ENCODE data around the gene PRKACB. TPM values are rescaled to one million over a fixed set of nuclear protein-coding genes. Genes with fewer than 3 reads are reported as not detected.

PRKACB gene
- polyA plus RNA-seq, 1 donor (not counting 4 experiments of a cell fraction or from before 2014, with no cell fraction given): 15.3 TPM

DNA sequence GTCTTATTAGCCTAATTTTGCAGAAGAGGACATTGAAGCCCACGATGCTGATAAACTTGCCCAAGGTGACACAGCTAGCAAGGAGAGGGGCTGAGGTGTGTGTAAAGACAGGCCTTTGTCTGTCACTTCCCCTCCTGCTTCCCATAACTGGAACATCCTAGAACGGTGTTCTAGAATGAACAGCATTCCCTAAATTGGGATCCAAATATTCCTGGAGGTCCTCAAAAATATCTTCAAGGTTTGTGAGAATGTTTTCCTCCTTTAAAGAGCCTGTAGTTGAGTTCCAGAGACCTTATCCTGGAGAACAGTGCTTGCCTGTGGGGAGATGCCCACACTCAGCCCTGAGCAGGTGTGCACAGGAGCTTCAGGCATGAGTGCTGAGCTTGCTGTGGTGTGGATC, 115.9 kb downstream of the PRKACB start:
- no peak overlapping the region for H3K4me2 ChIP-seq (ENCODE audit: control insufficient read depth, extremely low read depth, insufficient read depth, low read depth, low read length)
- no peaks in the 10 kb centered on the region for H3K79me2 ChIP-seq (ENCODE audit: control insufficient read depth, insufficient read depth, low read length)
- dilution Hi-C loops (cut with MboI; ENCODE audit: extremely low pct_ligation_motif_present, low sequenced_read_pairs): no loop called here
- no peak for FAIRE-seq
- H3K27ac ChIP-seq (ENCODE audit: control insufficient read depth, insufficient read depth, low read length): no peak overlapping the region
- H3K27me3 ChIP-seq (ENCODE audit: control insufficient read depth, extremely low read depth, insufficient read depth, low read length): peaks cover 3% of the 10 kb centered on the region
- H2AFZ ChIP-seq (ENCODE audit: control insufficient read depth, low read length): no peak overlapping the region
- DNase-seq (ENCODE audit: low read depth, low spot score): no peak
- no peak overlapping the region for H3K9ac ChIP-seq (ENCODE audit: control insufficient read depth, extremely low read depth, insufficient read depth, low read length)
- no peaks in the 10 kb centered on the region for H4K20me1 ChIP-seq (ENCODE audit: control insufficient read depth, extremely low read depth, insufficient read depth, low read length)
- H3K9me1 ChIP-seq (ENCODE audit: control insufficient read depth, extremely low read depth, insufficient read depth, low read length): no peaks in the 10 kb centered on the region
- H3K36me3 ChIP-seq (ENCODE audit: control insufficient read depth in 2 of 2, extremely low read depth in 1 of 2, insufficient read depth in 2 of 2, low read length in 2 of 2): no peaks in the 10 kb centered on the region
- H3K4me1 ChIP-seq (ENCODE audit: control insufficient read depth, extremely low read depth, insufficient read depth, low read length): no peaks in the 10 kb centered on the region
- no peak for TF ChIP-seq CTCF (optimal IDR thresholded peaks at IDR 0.05 in 1 of 3, IDR thresholded peaks at IDR 0.05 in 1 of 3, conservative IDR thresholded peaks at IDR 0.05 in 1 of 3; ENCODE audit: extremely low read depth in 1 of 3, insufficient read depth in 2 of 3, low read length in 3 of 3)
- TF ChIP-seq EZH2 (IDR thresholded peaks at IDR 0.05; ENCODE audit: low read length): no peak
- H3K9me3 ChIP-seq (ENCODE audit: control insufficient read depth, low read depth, low read length): no peaks in the 10 kb centered on the region
- H3K4me3 ChIP-seq (ENCODE audit: control insufficient read depth in 2 of 3, extremely low read depth in 1 of 3, insufficient read depth in 2 of 3, low read depth in 1 of 3, low read length in 3 of 3): no peak overlapping the region

- DNase-seq (ENCODE audit: low read depth, low spot score): no peak
- no peak overlapping the region for H3K9ac ChIP-seq (ENCODE audit: control insufficient read depth, extremely low read depth, insufficient read depth, low read length)
- H3K4me2 ChIP-seq (ENCODE audit: control insufficient read depth, extremely low read depth, insufficient read depth, low read depth, low read length): no peak overlapping the region
- no peaks in the 10 kb centered on the region for H3K36me3 ChIP-seq (ENCODE audit: control insufficient read depth in 2 of 2, extremely low read depth in 1 of 2, insufficient read depth in 2 of 2, low read length in 2 of 2)
- H3K79me2 ChIP-seq (ENCODE audit: control insufficient read depth, insufficient read depth, low read length): no peaks in the 10 kb centered on the region
- dilution Hi-C loops (cut with MboI; ENCODE audit: extremely low pct_ligation_motif_present, low sequenced_read_pairs): no loop called here
- no peak overlapping the region for H3K27ac ChIP-seq (ENCODE audit: control insufficient read depth, insufficient read depth, low read length)
- no peaks in the 10 kb centered on the region for H3K9me1 ChIP-seq (ENCODE audit: control insufficient read depth, extremely low read depth, insufficient read depth, low read length)
- H3K4me1 ChIP-seq (ENCODE audit: control insufficient read depth, extremely low read depth, insufficient read depth, low read length): no peaks in the 10 kb centered on the region
- H3K9me3 ChIP-seq (ENCODE audit: control insufficient read depth, low read depth, low read length): no peaks in the 10 kb centered on the region
- TF ChIP-seq EZH2 (IDR thresholded peaks at IDR 0.05; ENCODE audit: low read length) (no peak), CTCF (optimal IDR thresholded peaks at IDR 0.05 in 1 of 3, IDR thresholded peaks at IDR 0.05 in 1 of 3, conservative IDR thresholded peaks at IDR 0.05 in 1 of 3; ENCODE audit: extremely low read depth in 1 of 3, insufficient read depth in 2 of 3, low read length in 3 of 3) (no peak)
- H2AFZ ChIP-seq (ENCODE audit: control insufficient read depth, low read length): no peak overlapping the region
- FAIRE-seq: no peak
- no peaks in the 10 kb centered on the region for H4K20me1 ChIP-seq (ENCODE audit: control insufficient read depth, extremely low read depth, insufficient read depth, low read length)
- H3K27me3 ChIP-seq (ENCODE audit: control insufficient read depth, extremely low read depth, insufficient read depth, low read length): peaks cover 3% of the 10 kb centered on the region
- H3K4me3 ChIP-seq (ENCODE audit: control insufficient read depth in 2 of 3, extremely low read depth in 1 of 3, insufficient read depth in 2 of 3, low read depth in 1 of 3, low read length in 3 of 3): no peak overlapping the region
These were observed 116.9 kb downstream of the PRKACB start for GRCh38 chr1:84260852-84261518.
